ENCODE results near the gene EEF2K.

The EEF2K gene

GRCh38 chr16:22181843-22182242 is 24.2 kb upstream of the EEF2K start:
- H3K27ac ChIP-seq (ENCODE audit: insufficient read depth in 1 of 2, low read depth in 1 of 2, low read length in 2 of 2, poor library complexity in 1 of 2, severe bottlenecking in 2 of 2), result no peak overlapping the region
- no peaks in the 10 kb centered on the region for H3K36me3 ChIP-seq (ENCODE audit: control insufficient read depth in 4 of 4, insufficient read depth in 4 of 4, low read length in 3 of 4)
- WGBS (ENCODE audit: insufficient coverage), result 87% methylated on average over 5 of the region's 7 CpGs
- H3K9me3 ChIP-seq (ENCODE audit: control extremely low read depth in 1 of 5, control insufficient read depth in 4 of 5, insufficient read depth in 2 of 5, low read depth in 1 of 5, low read length in 4 of 5), result no peaks in the 10 kb centered on the region
- H3K4me1 ChIP-seq (ENCODE audit: control extremely low read depth in 1 of 4, control insufficient read depth in 4 of 4, insufficient read depth in 4 of 4, low read length in 3 of 4), result no peaks in the 10 kb centered on the region
- H3K4me3 ChIP-seq (ENCODE audit: control insufficient read depth in 1 of 7, extremely low read depth in 1 of 7, insufficient read depth in 4 of 7, low read depth in 2 of 7, low read length in 6 of 7), result no peak overlapping the region
- no peaks in the 10 kb centered on the region for H3K27me3 ChIP-seq (replicated peaks in 2 of 5; ENCODE audit: control insufficient read depth in 4 of 5, insufficient read depth in 5 of 5, low read length in 4 of 5)
- POLR2A ChIA-PET, result no interaction called here
- CTCF ChIA-PET, result interaction anchor here (1.3 kb wide), 1 partner anchor 11 kb away, joined by 5 read pairs; no protein-coding TSS in a partner anchor
- no peak for DNase-seq

GRCh38 chr16:22183335-22183734 is 22.7 kb upstream of the EEF2K start:
- Histone ChIP-seq H3K27ac (ENCODE audit: insufficient read depth in 1 of 2, low read depth in 1 of 2, low read length in 2 of 2, poor library complexity in 1 of 2, severe bottlenecking in 2 of 2) (no peak overlapping the region), H3K9me3 (ENCODE audit: control extremely low read depth in 1 of 5, control insufficient read depth in 4 of 5, insufficient read depth in 2 of 5, low read depth in 1 of 5, low read length in 4 of 5) (no peaks in the 10 kb centered on the region), H3K4me1 (ENCODE audit: control extremely low read depth in 1 of 4, control insufficient read depth in 4 of 4, insufficient read depth in 4 of 4, low read length in 3 of 4) (peaks cover 0 to 5% (median 3%) of the 10 kb centered on the region in 4 experiments), H3K4me3 (ENCODE audit: control insufficient read depth in 1 of 7, extremely low read depth in 1 of 7, insufficient read depth in 4 of 7, low read depth in 2 of 7, low read length in 6 of 7) (no peak overlapping the region), H3K36me3 (ENCODE audit: control insufficient read depth in 4 of 4, insufficient read depth in 4 of 4, low read length in 3 of 4) (no peaks in the 10 kb centered on the region), H3K27me3 (replicated peaks in 2 of 5; ENCODE audit: control insufficient read depth in 4 of 5, insufficient read depth in 5 of 5, low read length in 4 of 5) (no peaks in the 10 kb centered on the region)
- 96% methylated on average over 5 of the region's 5 CpGs for WGBS (ENCODE audit: insufficient coverage)
- DNase-seq, result no peak
- CTCF ChIA-PET, result interaction anchor here (1.3 to 1.5 kb wide), 2 partner anchors 114 to 119 kb away, joined by 3 read pairs; partner anchors contain the start of gene POLR3E
- POLR2A ChIA-PET, result no interaction called here

- Histone ChIP-seq H3K27ac (ENCODE audit: insufficient read depth in 1 of 2, low read depth in 1 of 2, low read length in 2 of 2, poor library complexity in 1 of 2, severe bottlenecking in 2 of 2) (no peak overlapping the region), H3K9me3 (ENCODE audit: control extremely low read depth in 1 of 5, control insufficient read depth in 4 of 5, insufficient read depth in 2 of 5, low read depth in 1 of 5, low read length in 4 of 5) (no peaks in the 10 kb centered on the region), H3K27me3 (replicated peaks in 2 of 5; ENCODE audit: control insufficient read depth in 4 of 5, insufficient read depth in 5 of 5, low read length in 4 of 5) (no peaks in the 10 kb centered on the region), H3K4me1 (ENCODE audit: control extremely low read depth in 1 of 4, control insufficient read depth in 4 of 4, insufficient read depth in 4 of 4, low read length in 3 of 4) (peaks cover 4 to 12% (median 11%) of the 10 kb centered on the region in 4 experiments), H3K36me3 (ENCODE audit: control insufficient read depth in 4 of 4, insufficient read depth in 4 of 4, low read length in 3 of 4) (no peaks in the 10 kb centered on the region), H3K4me3 (ENCODE audit: control insufficient read depth in 1 of 7, extremely low read depth in 1 of 7, insufficient read depth in 4 of 7, low read depth in 2 of 7, low read length in 6 of 7) (no peak overlapping the region)
- DNase-seq, result peak in 2 of 3 donors; percentile 40 to 53
- CTCF ChIA-PET, result interaction anchor here (1.3 kb wide), 1 partner anchor 113 kb away, joined by 3 read pairs; the partner anchor contains the start of gene POLR3E
- POLR2A ChIA-PET, result no interaction called here
- 95% methylated on average over 8 of the region's 11 CpGs for WGBS (ENCODE audit: insufficient coverage)
These were observed 22.0 kb upstream of the EEF2K start for GRCh38 chr16:22183901-22184614.

GRCh38 chr16:22184615-22184968 is 21.5 kb upstream of the EEF2K start:
- 100% methylated on average over 4 of the region's 6 CpGs for WGBS (ENCODE audit: insufficient coverage)
- Histone ChIP-seq H3K9me3 (ENCODE audit: control extremely low read depth in 1 of 5, control insufficient read depth in 4 of 5, insufficient read depth in 2 of 5, low read depth in 1 of 5, low read length in 4 of 5) (no peaks in the 10 kb centered on the region), H3K4me1 (ENCODE audit: control extremely low read depth in 1 of 4, control insufficient read depth in 4 of 4, insufficient read depth in 4 of 4, low read length in 3 of 4) (peaks cover 10 to 17% (median 16%) of the 10 kb centered on the region in 4 experiments), H3K27me3 (replicated peaks in 2 of 5; ENCODE audit: control insufficient read depth in 4 of 5, insufficient read depth in 5 of 5, low read length in 4 of 5) (no peaks in the 10 kb centered on the region), H3K4me3 (ENCODE audit: control insufficient read depth in 1 of 7, extremely low read depth in 1 of 7, insufficient read depth in 4 of 7, low read depth in 2 of 7, low read length in 6 of 7) (no peak overlapping the region), H3K27ac (ENCODE audit: insufficient read depth in 1 of 2, low read depth in 1 of 2, low read length in 2 of 2, poor library complexity in 1 of 2, severe bottlenecking in 2 of 2) (no peak overlapping the region), H3K36me3 (ENCODE audit: control insufficient read depth in 4 of 4, insufficient read depth in 4 of 4, low read length in 3 of 4) (no peaks in the 10 kb centered on the region)
- POLR2A ChIA-PET, result no interaction called here
- CTCF ChIA-PET, result no interaction called here
- no peak for DNase-seq

- H3K4me1 ChIP-seq (ENCODE audit: control extremely low read depth in 1 of 4, control insufficient read depth in 4 of 4, insufficient read depth in 4 of 4, low read length in 3 of 4), result peaks cover 11 to 28% (median 26%) of the 10 kb centered on the region in 4 experiments
- no peak overlapping the region for H3K4me3 ChIP-seq (ENCODE audit: control insufficient read depth in 1 of 7, extremely low read depth in 1 of 7, insufficient read depth in 4 of 7, low read depth in 2 of 7, low read length in 6 of 7)
- H3K27ac ChIP-seq (ENCODE audit: insufficient read depth in 1 of 2, low read depth in 1 of 2, low read length in 2 of 2, poor library complexity in 1 of 2, severe bottlenecking in 2 of 2), result no peak overlapping the region
- H3K9me3 ChIP-seq (ENCODE audit: control extremely low read depth in 1 of 5, control insufficient read depth in 4 of 5, insufficient read depth in 2 of 5, low read depth in 1 of 5, low read length in 4 of 5), result no peaks in the 10 kb centered on the region
- no peaks in the 10 kb centered on the region for H3K27me3 ChIP-seq (replicated peaks in 2 of 5; ENCODE audit: control insufficient read depth in 4 of 5, insufficient read depth in 5 of 5, low read length in 4 of 5)
- DNase-seq, result peak in 1 of 3 donors; percentile 25
- CTCF ChIA-PET, result interaction anchor here (1.0 to 3.8 kb wide), 4 partner anchors 51 to 235 kb away, joined by 3 to 33 read pairs (median 10); partner anchors contain the start of gene PDZD9
- POLR2A ChIA-PET, result no interaction called here
- H3K36me3 ChIP-seq (ENCODE audit: control insufficient read depth in 4 of 4, insufficient read depth in 4 of 4, low read length in 3 of 4), result no peaks in the 10 kb centered on the region
- whole genome bisulfite sequencing (ENCODE audit: insufficient coverage), result 100% methylated on average over 3 of the region's 3 CpGs
These were observed 19.6 kb upstream of the EEF2K start for GRCh38 chr16:22186517-22186916.

- H3K36me3 ChIP-seq (ENCODE audit: control insufficient read depth in 4 of 4, insufficient read depth in 4 of 4, low read length in 3 of 4), result no peaks in the 10 kb centered on the region
- CTCF ChIA-PET, result interaction anchor here (0.6 to 3.8 kb wide), 27 partner anchors 8 to 237 kb away, joined by 3 to 33 read pairs (median 5); partner anchors contain the start of genes MOSMO and PDZD9
- no peaks in the 10 kb centered on the region for H3K9me3 ChIP-seq (ENCODE audit: control extremely low read depth in 1 of 5, control insufficient read depth in 4 of 5, insufficient read depth in 2 of 5, low read depth in 1 of 5, low read length in 4 of 5)
- no peak overlapping the region for H3K27ac ChIP-seq (ENCODE audit: insufficient read depth in 1 of 2, low read depth in 1 of 2, low read length in 2 of 2, poor library complexity in 1 of 2, severe bottlenecking in 2 of 2)
- POLR2A ChIA-PET, result interaction anchor here (0.5 to 1.6 kb wide), 3 partner anchors 111 to 237 kb away, joined by 3 to 5 read pairs (median 3); partner anchors contain the start of gene MOSMO
- H3K4me1 ChIP-seq (ENCODE audit: control extremely low read depth in 1 of 4, control insufficient read depth in 4 of 4, insufficient read depth in 4 of 4, low read length in 3 of 4), result peaks cover 23 to 45% (median 41%) of the 10 kb centered on the region in 4 experiments
- no peak for DNase-seq
- H3K4me3 ChIP-seq (ENCODE audit: control insufficient read depth in 1 of 7, extremely low read depth in 1 of 7, insufficient read depth in 4 of 7, low read depth in 2 of 7, low read length in 6 of 7), result peak overlapping the region in 1 of 7 experiments; percentile 2
- H3K27me3 ChIP-seq (replicated peaks in 2 of 5; ENCODE audit: control insufficient read depth in 4 of 5, insufficient read depth in 5 of 5, low read length in 4 of 5), result no peaks in the 10 kb centered on the region
- no CpG with 5 or more reads among the region's 2 CpGs for WGBS (ENCODE audit: insufficient coverage)
These were observed 17.8 kb upstream of the EEF2K start for GRCh38 chr16:22188267-22188594.
